Type B pancreatic cell (in vitro differentiated cells): ENCODE results near the gene SCAND1. TPM values are rescaled to one million over a fixed set of nuclear protein-coding genes. Genes with fewer than 3 reads are reported as not detected.
A peak's percentile ranks its signal among the peaks of the same experiment; 100 is the strongest.

Experiments used
- DNase-seq: peaks from one replicate; pipeline ENCODE4 v3.0.0; 2021; ENCODE audit warnings: mixed read lengths; ENCODE audit not compliant: unreplicated experiment; ENCODE audit errors: extremely low spot score
- H3K27ac Mint-ChIP-seq: 2 replicates; pipeline ENCODE4 v1.8.0; 2021; ENCODE audit warnings: mild to moderate bottlenecking, mixed read lengths
- H3K27me3 Mint-ChIP-seq: 2 replicates; pipeline ENCODE4 v1.8.0; 2021; ENCODE audit warnings: mixed read lengths
- H3K36me3 Mint-ChIP-seq: 2 replicates; pipeline ENCODE4 v1.8.0; 2021; ENCODE audit warnings: mixed read lengths
- H3K4me1 Mint-ChIP-seq: one replicate; pipeline ENCODE4 v1.8.0; 2021; ENCODE audit warnings: mixed read lengths; ENCODE audit not compliant: unreplicated experiment
- H3K4me3 Mint-ChIP-seq: 2 replicates; pipeline ENCODE4 v1.8.0; 2021; ENCODE audit warnings: mild to moderate bottlenecking, mixed read lengths
- H3K9me3 Mint-ChIP-seq: 2 replicates; pipeline ENCODE4 v1.8.0; 2021; ENCODE audit warnings: mixed read lengths
- total RNA-seq: library from RNA; stranded (reverse); gene quantifications from 2 replicates; pipeline ENCODE4 v1.2.1, GENCODE V29; 2021; ENCODE audit warnings: low replicate concordance
- TF ChIP-seq, protein P1 (sequence below): fragments of 200-600 bp; sonication (generic); conservative IDR thresholded peaks from 2 replicates; pipeline ENCODE4 v1.5.0; 2021; ENCODE audit warnings: antibody characterized with exemption, mild to moderate bottlenecking

The SCAND1 gene
- total RNA-seq, 1 donor from 2014 or later: 71.6 TPM

DNA sequence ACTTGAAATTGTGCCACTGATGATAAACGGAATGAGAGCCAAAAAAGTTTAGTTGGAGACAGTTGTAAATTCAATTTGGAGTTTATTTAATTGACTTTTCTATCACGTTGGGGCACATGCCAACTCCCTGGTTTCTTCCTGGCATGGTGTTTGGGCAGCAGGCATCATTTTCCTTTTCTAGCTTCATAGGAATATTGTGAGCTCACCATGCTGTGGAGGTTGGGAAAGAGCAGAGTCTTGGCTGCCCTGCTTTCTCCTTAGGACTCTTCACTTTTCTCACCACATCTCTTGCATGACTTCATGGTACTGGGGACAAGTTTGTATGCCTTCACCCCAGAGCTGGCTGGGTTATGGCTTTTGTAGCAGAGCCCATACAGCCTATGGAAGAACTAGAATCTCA, 6.4 kb downstream of the SCAND1 start:
- DNase-seq: no peak
- no peaks in the 10 kb centered on the region for H3K9me3 Mint-ChIP-seq
- H3K4me1 Mint-ChIP-seq: peaks cover 6% of the 10 kb centered on the region
- H3K36me3 Mint-ChIP-seq: peaks cover 19% of the 10 kb centered on the region
- TF ChIP-seq, protein P1, sequence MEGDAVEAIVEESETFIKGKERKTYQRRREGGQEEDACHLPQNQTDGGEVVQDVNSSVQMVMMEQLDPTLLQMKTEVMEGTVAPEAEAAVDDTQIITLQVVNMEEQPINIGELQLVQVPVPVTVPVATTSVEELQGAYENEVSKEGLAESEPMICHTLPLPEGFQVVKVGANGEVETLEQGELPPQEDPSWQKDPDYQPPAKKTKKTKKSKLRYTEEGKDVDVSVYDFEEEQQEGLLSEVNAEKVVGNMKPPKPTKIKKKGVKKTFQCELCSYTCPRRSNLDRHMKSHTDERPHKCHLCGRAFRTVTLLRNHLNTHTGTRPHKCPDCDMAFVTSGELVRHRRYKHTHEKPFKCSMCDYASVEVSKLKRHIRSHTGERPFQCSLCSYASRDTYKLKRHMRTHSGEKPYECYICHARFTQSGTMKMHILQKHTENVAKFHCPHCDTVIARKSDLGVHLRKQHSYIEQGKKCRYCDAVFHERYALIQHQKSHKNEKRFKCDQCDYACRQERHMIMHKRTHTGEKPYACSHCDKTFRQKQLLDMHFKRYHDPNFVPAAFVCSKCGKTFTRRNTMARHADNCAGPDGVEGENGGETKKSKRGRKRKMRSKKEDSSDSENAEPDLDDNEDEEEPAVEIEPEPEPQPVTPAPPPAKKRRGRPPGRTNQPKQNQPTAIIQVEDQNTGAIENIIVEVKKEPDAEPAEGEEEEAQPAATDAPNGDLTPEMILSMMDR: no peak
- no peak overlapping the region for H3K4me3 Mint-ChIP-seq
- no peaks in the 10 kb centered on the region for H3K27me3 Mint-ChIP-seq
- H3K27ac Mint-ChIP-seq: peak overlapping the region; percentile 35

DNA sequence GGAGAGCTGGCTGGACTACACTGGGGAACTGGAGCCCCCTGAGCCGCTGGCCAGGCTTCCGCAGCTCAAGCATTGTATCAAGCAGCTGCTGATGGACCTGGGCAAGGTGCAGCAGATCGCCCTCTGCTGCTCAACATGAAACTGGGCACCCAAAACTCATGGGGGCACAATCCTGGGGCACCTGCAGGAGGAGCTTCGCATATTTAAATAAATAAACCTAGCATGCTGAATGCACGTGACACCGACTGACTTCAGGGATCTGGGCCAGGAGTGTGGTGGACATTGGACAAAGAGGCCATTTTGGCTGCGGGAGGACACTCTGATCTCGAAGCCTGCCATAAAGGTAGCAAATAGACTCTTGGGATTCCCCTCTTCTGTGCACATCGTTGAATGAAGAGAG, 6.8 kb downstream of the SCAND1 start:
- peaks cover 1% of the 10 kb centered on the region for H3K4me1 Mint-ChIP-seq
- peak overlapping the region; percentile 35 for H3K27ac Mint-ChIP-seq

DNA sequence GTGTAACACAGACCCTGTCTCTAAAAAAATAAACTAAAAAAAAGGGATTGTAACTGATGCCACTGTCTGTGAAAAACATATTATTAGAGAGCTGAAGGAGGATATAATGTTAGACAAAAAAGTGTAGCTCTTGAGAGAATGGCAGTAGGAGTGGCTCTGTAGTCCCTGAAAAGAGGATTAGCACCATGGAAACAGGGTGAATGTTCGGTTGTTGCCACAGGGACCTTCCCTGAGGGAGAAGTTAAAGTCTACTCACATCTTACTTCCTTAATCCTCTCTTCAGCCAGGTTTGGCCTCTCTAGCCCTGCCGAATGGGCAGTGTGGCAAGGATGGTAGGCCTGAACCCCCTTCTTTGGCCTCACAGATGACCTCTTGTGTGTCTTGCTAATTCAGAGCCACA, 12.1 kb downstream of the SCAND1 start:
- no peak for DNase-seq
- H3K27me3 Mint-ChIP-seq: no peaks in the 10 kb centered on the region
- peaks cover 16% of the 10 kb centered on the region for H3K36me3 Mint-ChIP-seq
- TF ChIP-seq, protein P1: no peak
- no peak overlapping the region for H3K4me3 Mint-ChIP-seq
- H3K4me1 Mint-ChIP-seq: no peaks in the 10 kb centered on the region
- H3K27ac Mint-ChIP-seq: peak overlapping the region; percentile 39
- H3K9me3 Mint-ChIP-seq: no peaks in the 10 kb centered on the region

More for the DNA sequence above, 6.8 kb downstream of the SCAND1 start:
- TF ChIP-seq, protein P1: peak; percentile 52
- H3K36me3 Mint-ChIP-seq: peaks cover 16% of the 10 kb centered on the region
- no peak for DNase-seq
- H3K27me3 Mint-ChIP-seq: no peaks in the 10 kb centered on the region
- no peak overlapping the region for H3K4me3 Mint-ChIP-seq
- no peaks in the 10 kb centered on the region for H3K9me3 Mint-ChIP-seq

DNA sequence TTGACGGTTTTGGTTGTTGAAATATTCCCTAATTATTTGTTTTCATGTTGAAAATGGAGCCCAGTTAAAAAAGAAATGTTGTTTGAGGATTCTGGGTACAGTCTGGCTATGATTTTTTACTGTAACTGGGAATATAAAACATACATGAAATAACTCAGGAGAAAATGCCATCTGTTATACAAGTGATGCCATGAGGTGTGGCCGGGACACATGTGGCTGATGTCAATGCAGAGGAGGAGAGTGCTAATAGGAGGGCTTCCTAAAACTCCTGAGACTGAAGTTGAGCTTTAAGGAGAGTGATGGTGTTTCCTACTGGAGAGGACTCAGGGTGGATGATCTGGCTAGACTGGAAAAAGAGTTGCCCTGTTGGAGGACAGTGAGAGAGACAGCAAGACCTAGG, 12.7 kb downstream of the SCAND1 start:
- Mint-ChIP-seq H3K27me3 (no peaks in the 10 kb centered on the region), H3K4me3 (no peak overlapping the region), H3K4me1 (no peaks in the 10 kb centered on the region), H3K36me3 (peaks cover 14% of the 10 kb centered on the region), H3K27ac (no peak overlapping the region), H3K9me3 (no peaks in the 10 kb centered on the region)
- DNase-seq: no peak
- TF ChIP-seq, protein P1: no peak

DNA sequence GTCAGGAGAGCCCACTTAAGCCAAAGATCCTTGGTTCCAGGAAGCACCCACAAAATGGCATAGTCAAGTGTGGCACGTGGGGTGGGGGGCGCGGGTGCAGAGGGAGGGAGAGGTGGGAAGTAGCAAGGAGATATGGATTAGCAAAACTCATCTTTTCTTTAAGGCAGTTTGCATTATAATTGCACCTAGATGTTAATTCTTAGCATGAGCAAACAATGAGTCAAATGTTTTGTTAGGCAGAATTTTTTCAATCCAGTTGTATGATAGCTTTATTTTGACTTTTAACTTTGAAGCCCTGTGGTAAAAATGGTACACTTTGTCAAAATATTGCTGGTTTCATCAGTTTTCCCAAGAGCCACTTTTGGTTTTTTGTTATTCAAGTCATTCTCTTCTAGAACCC, 15.0 kb downstream of the SCAND1 start:
- Mint-ChIP-seq H3K27me3 (no peaks in the 10 kb centered on the region), H3K9me3 (no peaks in the 10 kb centered on the region), H3K4me3 (no peak overlapping the region)

More for the DNA sequence above, 15.0 kb downstream of the SCAND1 start:
- H3K4me1 Mint-ChIP-seq: no peaks in the 10 kb centered on the region
- DNase-seq: no peak
- H3K36me3 Mint-ChIP-seq: peaks cover 10% of the 10 kb centered on the region
- TF ChIP-seq, protein P1: no peak
- H3K27ac Mint-ChIP-seq: no peak overlapping the region
